Thyroid gland (tissue), 4 donors: ENCODE measurements around the gene CDK9. TPM values are rescaled to one million over a fixed set of nuclear protein-coding genes. Genes with fewer than 3 reads are reported as not detected.
A peak's percentile ranks its signal among the peaks of the same experiment; 100 is the strongest.

Source experiments
- DNase-seq, 2 donors: peaks; one replicate each; pipeline ENCODE4 v3.0.0-alpha.2; 2019
- H3K27ac ChIP-seq, 3 donors: fragments of 200-600 bp; sonication (generic); 1 replicate in 2 of 3; 2 replicates in 1 of 3; pipeline ENCODE4 v1.5.1; 2016 to 2019; ENCODE audit warnings: mild to moderate bottlenecking in 1 of 3, moderate library complexity in 1 of 3
- H3K27me3 ChIP-seq: fragments of 200-600 bp; sonication (generic); one replicate; pipeline ENCODE4 v1.5.1; 2019
- H3K36me3 ChIP-seq, 2 donors: fragments of 200-600 bp; sonication (generic); one replicate each; pipeline ENCODE4 v1.5.1; 2016 to 2019
- H3K4me1 ChIP-seq, 2 donors: fragments of 200-600 bp; sonication (generic); one replicate each; pipeline ENCODE4 v1.5.1; 2017 to 2019
- H3K4me3 ChIP-seq, 3 donors: fragments of 200-600 bp; sonication (generic); replicated peaks in 1 of 3; 1 replicate in 2 of 3; 2 replicates in 1 of 3; pipeline ENCODE4 v1.5.1; 2016; ENCODE audit warnings: mild to moderate bottlenecking in 1 of 3
- H3K9me3 ChIP-seq: fragments of 200-600 bp; sonication (generic); one replicate; pipeline ENCODE4 v1.5.1; 2017
- POLR2A ChIP-seq, 2 donors: fragments of 450-650 bp; IDR thresholded peaks; one replicate each; pipeline ENCODE4 v1.6.1; 2017; ENCODE audit warnings: antibody characterized with exemption in 2 of 2, mild to moderate bottlenecking in 2 of 2, moderate library complexity in 1 of 2
- whole genome bisulfite sequencing, 2 donors: methylation state at CpG; one replicate each; pipeline ENCODE4 v1.1.5; 2017; 5-methylcytosine and 5-hydroxymethylcytosine counted together
- intact Hi-C: fragments of 100-400 bp; cut with DNase I; formaldehyde crosslinking; loops from one replicate; pipeline ENCODE4 v1.15.1; 2023
- total RNA-seq, 4 donors: library from RNA; depleted of rRNA; stranded (reverse); fragments of >200 nt; gene quantifications; one replicate each; pipeline ENCODE4 v1.2.3, GENCODE V29; 2016
- TF ChIP-seq, protein P1 (sequence below), 6 experiments: fragments of 200-600 bp in 3 of 6; fragments of 450-650 bp in 3 of 6; sonication (generic) in 3 of 6; IDR thresholded peaks; one replicate each; pipeline ENCODE4 v1.5.1; 2016 to 2019; ENCODE audit warnings: antibody characterized with exemption in 6 of 6, mild to moderate bottlenecking in 2 of 6, inconsistent platforms in 1 of 6, moderate library complexity in 1 of 6

CDK9 gene
- total RNA-seq, 4 donors from 2014 or later: 47.5 to 85.2 (median 78.3) TPM

GRCh38 chr9:127767909-127768331 lies 17.9 kb upstream of the CDK9 start:
- Histone ChIP-seq H3K27ac (peak overlapping the region; percentile 51 to 76 (median 67)), H3K4me1 (peaks cover 4 to 34% of the 10 kb centered on the region in 2 donors), H3K27me3 (no peaks in the 10 kb centered on the region), H3K9me3 (no peaks in the 10 kb centered on the region), H3K36me3 (no peaks in the 10 kb centered on the region), H3K4me3 (no peak overlapping the region)
- 14 to 43% methylated on average over 8 to 13 of the region's 13 CpGs for WGBS, 2 donors
- no peak for DNase-seq
- TF ChIP-seq POLR2A (IDR thresholded peaks at IDR 0.05): no peak
- TF ChIP-seq, protein P1, sequence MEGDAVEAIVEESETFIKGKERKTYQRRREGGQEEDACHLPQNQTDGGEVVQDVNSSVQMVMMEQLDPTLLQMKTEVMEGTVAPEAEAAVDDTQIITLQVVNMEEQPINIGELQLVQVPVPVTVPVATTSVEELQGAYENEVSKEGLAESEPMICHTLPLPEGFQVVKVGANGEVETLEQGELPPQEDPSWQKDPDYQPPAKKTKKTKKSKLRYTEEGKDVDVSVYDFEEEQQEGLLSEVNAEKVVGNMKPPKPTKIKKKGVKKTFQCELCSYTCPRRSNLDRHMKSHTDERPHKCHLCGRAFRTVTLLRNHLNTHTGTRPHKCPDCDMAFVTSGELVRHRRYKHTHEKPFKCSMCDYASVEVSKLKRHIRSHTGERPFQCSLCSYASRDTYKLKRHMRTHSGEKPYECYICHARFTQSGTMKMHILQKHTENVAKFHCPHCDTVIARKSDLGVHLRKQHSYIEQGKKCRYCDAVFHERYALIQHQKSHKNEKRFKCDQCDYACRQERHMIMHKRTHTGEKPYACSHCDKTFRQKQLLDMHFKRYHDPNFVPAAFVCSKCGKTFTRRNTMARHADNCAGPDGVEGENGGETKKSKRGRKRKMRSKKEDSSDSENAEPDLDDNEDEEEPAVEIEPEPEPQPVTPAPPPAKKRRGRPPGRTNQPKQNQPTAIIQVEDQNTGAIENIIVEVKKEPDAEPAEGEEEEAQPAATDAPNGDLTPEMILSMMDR (IDR thresholded peaks at IDR 0.05): no peak
- intact Hi-C loops: no loop called here

DNA sequence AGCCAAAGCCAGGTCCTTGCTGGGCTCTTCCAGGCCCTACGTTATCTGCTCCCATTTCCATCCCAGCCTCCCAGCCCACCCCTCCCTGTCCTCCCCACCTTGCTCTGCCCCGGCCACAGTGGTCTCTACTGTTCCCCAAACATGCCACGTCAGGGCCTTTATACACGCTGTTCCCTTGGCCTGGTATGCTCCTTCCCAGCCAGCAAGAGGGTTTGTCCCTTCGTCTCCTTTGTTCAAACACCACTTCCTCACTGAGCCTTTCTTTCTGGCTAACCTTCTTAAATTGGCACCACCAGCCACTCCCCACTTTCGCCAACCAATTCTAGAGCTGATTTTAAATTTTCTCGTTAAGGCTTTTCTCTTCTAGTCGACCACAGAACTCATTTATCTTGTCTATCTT lies 17.1 kb upstream of the CDK9 start:
- TF ChIP-seq, protein P1 (IDR thresholded peaks at IDR 0.05): no peak
- no peak for TF ChIP-seq POLR2A (IDR thresholded peaks at IDR 0.05)
- intact Hi-C loops: no loop called here
- 77 to 81% methylated on average over 8 of the region's 8 CpGs for WGBS, 2 donors
- Histone ChIP-seq H3K9me3 (no peaks in the 10 kb centered on the region), H3K4me3 (no peak overlapping the region), H3K27me3 (no peaks in the 10 kb centered on the region), H3K27ac (peak overlapping the region; percentile 20 to 76 (median 67)), H3K36me3 (no peaks in the 10 kb centered on the region), H3K4me1 (peaks cover 4 to 29% of the 10 kb centered on the region in 2 donors)
- DNase-seq: no peak

DNA sequence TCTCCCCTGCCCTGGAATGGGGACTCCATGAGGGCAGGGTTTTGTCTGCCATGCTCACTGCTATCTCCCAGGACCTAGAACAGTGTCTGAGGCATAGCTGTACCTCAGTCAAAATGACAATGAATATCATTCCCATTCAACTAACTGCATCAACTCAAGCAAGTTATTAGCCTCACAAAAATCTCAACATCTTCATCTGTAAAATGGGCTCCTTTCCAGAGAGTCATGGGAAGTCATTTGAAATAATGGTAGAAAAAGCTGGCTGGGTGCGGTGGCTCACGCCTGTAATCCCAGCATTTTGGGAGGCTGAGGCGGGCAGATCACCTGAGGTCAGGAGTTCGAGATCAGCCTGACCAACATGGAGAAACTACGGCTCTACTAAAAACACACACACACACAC lies 16.7 kb upstream of the CDK9 start:
- Histone ChIP-seq H3K27me3 (no peaks in the 10 kb centered on the region), H3K4me3 (no peak overlapping the region), H3K27ac (peak overlapping the region; percentile 20 to 76 (median 67)), H3K36me3 (no peaks in the 10 kb centered on the region), H3K4me1 (peaks cover 4 to 29% of the 10 kb centered on the region in 2 donors), H3K9me3 (no peaks in the 10 kb centered on the region)
- no peak for DNase-seq
- 82 to 94% methylated on average over 5 of the region's 5 CpGs for WGBS, 2 donors
- intact Hi-C loops: no loop called here
- no peak for TF ChIP-seq POLR2A (IDR thresholded peaks at IDR 0.05)
- TF ChIP-seq, protein P1 (IDR thresholded peaks at IDR 0.05): no peak

GRCh38 chr9:127769929-127770582 lies 15.8 kb upstream of the CDK9 start:
- intact Hi-C loops: no loop called here
- DNase-seq: peak in 1 of 2 donors; percentile 20
- Histone ChIP-seq H3K4me1 (peaks cover 4 to 29% of the 10 kb centered on the region in 2 donors), H3K27ac (peak overlapping the region; percentile 20 to 76 (median 67)), H3K4me3 (peak overlapping the region in 1 of 3 donors; percentile 41), H3K27me3 (no peaks in the 10 kb centered on the region), H3K9me3 (no peaks in the 10 kb centered on the region), H3K36me3 (no peaks in the 10 kb centered on the region)
- 48 to 81% methylated on average over 2 of the region's 4 CpGs for WGBS, 2 donors
- TF ChIP-seq, protein P1 (IDR thresholded peaks at IDR 0.05): no peak
- TF ChIP-seq POLR2A (IDR thresholded peaks at IDR 0.05): peak in 1 of 2 donors; percentile 6

GRCh38 chr9:127770583-127770904 lies 15.3 kb upstream of the CDK9 start:
- peak overlapping the region; percentile 31 to 76 (median 67) for H3K27ac ChIP-seq
- H3K4me3 ChIP-seq: peak overlapping the region in 1 of 3 donors; percentile 41
- H3K36me3 ChIP-seq: no peaks in the 10 kb centered on the region
- H3K4me1 ChIP-seq: peaks cover 4 to 29% of the 10 kb centered on the region in 2 donors
- TF ChIP-seq POLR2A (IDR thresholded peaks at IDR 0.05): no peak
- TF ChIP-seq, protein P1 (IDR thresholded peaks at IDR 0.05): no peak
- DNase-seq: no peak
- H3K9me3 ChIP-seq: no peaks in the 10 kb centered on the region
- 38% methylated on average over 1 of the region's 3 CpGs; no CpG with 5 or more reads in 1 of the 2 donors for WGBS, 2 donors
- H3K27me3 ChIP-seq: no peaks in the 10 kb centered on the region
- intact Hi-C loops: no loop called here
